ENCODE data around the gene CFAP69.
"Not testable (repeated sequence)": the region's sequence is repeated elsewhere in the genome, so short reads cannot be mapped to it uniquely, and the experiment has no call there.

Gene CFAP69

GRCh38 chr7:90270431-90271178 is 25.6 kb downstream of the CFAP69 start:
- DNase-seq (ENCODE audit: low read depth in 2 of 2, low spot score in 1 of 2), result no peak

- DNase-seq (ENCODE audit: low read depth in 2 of 2, low spot score in 1 of 2), result no peak
Measured at GRCh38 chr7:90271753-90272152, 26.8 kb downstream of the CFAP69 start.

- DNase-seq (ENCODE audit: low read depth in 2 of 2, low spot score in 1 of 2), result no peak
Measured at GRCh38 chr7:90272242-90272641, 27.3 kb downstream of the CFAP69 start.

GRCh38 chr7:90274161-90274560 is 29.2 kb downstream of the CFAP69 start:
- DNase-seq (ENCODE audit: low read depth in 2 of 2, low spot score in 1 of 2), result no peak

- no peak for DNase-seq (ENCODE audit: low read depth in 2 of 2, low spot score in 1 of 2)
Measured at GRCh38 chr7:90276033-90276728, 31.2 kb downstream of the CFAP69 start.

- no peak for DNase-seq (ENCODE audit: low read depth in 2 of 2, low spot score in 1 of 2)
Measured at GRCh38 chr7:90288154-90288553, 43.2 kb downstream of the CFAP69 start.

GRCh38 chr7:90290244-90291113 is 45.5 kb downstream of the CFAP69 start:
- DNase-seq (ENCODE audit: low read depth in 2 of 2, low spot score in 1 of 2), result no peak

- no peak for DNase-seq (ENCODE audit: low read depth in 2 of 2, low spot score in 1 of 2)
Measured at GRCh38 chr7:90298145-90299038, 53.4 kb downstream of the CFAP69 start.

- DNase-seq (ENCODE audit: low read depth in 2 of 2, low spot score in 1 of 2), result no peak
Measured at GRCh38 chr7:90303241-90303640, 58.3 kb downstream of the CFAP69 start.

GRCh38 chr7:90309872-90310271 is 64.9 kb downstream of the CFAP69 start:
- no peak for DNase-seq (ENCODE audit: low read depth in 2 of 2, low spot score in 1 of 2)

GRCh38 chr7:90311175-90311574 is 66.2 kb downstream of the CFAP69 start:
- no peak for DNase-seq (ENCODE audit: low read depth in 2 of 2, low spot score in 1 of 2)

GRCh38 chr7:90312745-90313144 is 67.8 kb downstream of the CFAP69 start:
- no peak for DNase-seq (ENCODE audit: low read depth in 2 of 2, low spot score in 1 of 2)

- no peak for DNase-seq (ENCODE audit: low read depth in 2 of 2, low spot score in 1 of 2)
Measured at GRCh38 chr7:90313907-90314306, 68.9 kb downstream of the CFAP69 start.

GRCh38 chr7:90320014-90320413 is 75.0 kb downstream of the CFAP69 start:
- DNase-seq (ENCODE audit: low read depth in 2 of 2, low spot score in 1 of 2), result no peak

- DNase-seq (ENCODE audit: low read depth in 2 of 2, low spot score in 1 of 2), result no peak
Measured at GRCh38 chr7:90320418-90320800, 75.4 kb downstream of the CFAP69 start.

GRCh38 chr7:90320801-90321494 is 76.0 kb downstream of the CFAP69 start, which contains the start of gene FAM237B:
FAM237B (minus strand) TSS chr7:90321304; CDS start chr7:90319748, 1,556 bp downstream.
- DNase-seq (ENCODE audit: low read depth in 2 of 2, low spot score in 1 of 2), result no peak

GRCh38 chr7:90322837-90323236 is 77.9 kb downstream of the CFAP69 start:
- DNase-seq (ENCODE audit: low read depth in 2 of 2, low spot score in 1 of 2), result no peak

- no peak for DNase-seq (ENCODE audit: low read depth in 2 of 2, low spot score in 1 of 2)
Measured at GRCh38 chr7:90326500-90326899, 81.5 kb downstream of the CFAP69 start.

- DNase-seq (ENCODE audit: low read depth in 2 of 2, low spot score in 1 of 2), result no peak
Measured at GRCh38 chr7:90334193-90334843, 89.3 kb downstream of the CFAP69 start.

- not testable (repeated sequence) for DNase-seq (ENCODE audit: low read depth in 2 of 2, low spot score in 1 of 2)
Measured at GRCh38 chr7:90334926-90335325, 90.0 kb downstream of the CFAP69 start.

Data from stimulated activated CD8-positive, alpha-beta memory T cell treated with anti-CD3 and anti-CD28 coated beads, Interleukin-4, amount 100 ng/mL, for 4 hours (primary cell).